NOMO-1 (cell line): ENCODE data around the gene CYSTM1.

Experiments
- DNase-seq, 2 experiments: peaks; one replicate each; lab custom pipeline; 2025; ENCODE audit not compliant: unreplicated experiment in 2 of 2; lab: John Stamatoyannopoulos, UW

The CYSTM1 gene, protein sequence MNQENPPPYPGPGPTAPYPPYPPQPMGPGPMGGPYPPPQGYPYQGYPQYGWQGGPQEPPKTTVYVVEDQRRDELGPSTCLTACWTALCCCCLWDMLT

DNA sequence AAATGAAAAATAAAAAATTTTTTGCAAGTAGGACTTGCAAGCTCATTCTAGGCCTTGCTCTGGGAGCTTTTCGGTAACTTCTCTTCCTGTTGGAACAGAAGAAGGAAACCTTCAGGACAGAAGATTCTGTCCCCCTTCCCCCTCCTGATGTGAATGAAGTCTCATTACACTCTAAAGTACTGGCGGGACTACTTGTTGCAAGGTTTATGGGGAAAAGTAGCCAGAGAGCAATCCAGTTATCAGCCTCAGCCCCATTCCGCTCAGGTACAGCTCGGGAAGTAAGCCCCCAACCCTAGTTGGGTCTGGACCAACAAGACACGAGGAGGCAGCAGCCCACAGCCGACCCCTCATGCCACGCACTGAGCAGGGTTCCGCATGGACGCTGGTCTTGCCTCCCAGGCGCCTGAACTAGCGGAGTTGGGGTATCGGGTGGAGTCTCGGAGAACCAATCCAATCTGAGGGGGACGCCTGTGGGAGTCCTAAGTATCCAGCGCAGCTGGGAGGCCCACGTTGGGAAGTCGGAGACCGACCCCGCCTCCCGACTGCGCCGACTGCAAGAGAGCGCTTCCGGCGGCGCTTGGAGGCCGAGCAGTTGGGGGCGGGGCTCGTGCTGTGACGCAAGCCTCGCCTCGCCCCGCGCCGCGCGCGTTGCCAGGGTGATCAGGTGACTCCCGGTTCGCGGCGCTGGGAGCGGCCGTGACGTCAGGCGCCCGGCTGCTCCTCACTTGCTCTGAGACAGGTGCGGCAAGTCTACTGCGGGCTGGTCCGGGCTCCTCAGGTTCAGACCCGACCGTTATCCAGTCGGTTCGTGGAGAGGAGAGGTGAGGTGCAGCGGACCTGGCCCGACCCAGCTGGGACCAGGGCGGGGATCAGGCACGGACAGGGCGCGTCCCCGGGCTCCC is at the start of gene CYSTM1:
Gene CYSTM1, plus strand, starts transcription at position 724 of the 902 bp plus-strand sequence. CDS start 19,278 bp downstream, outside the sequence.
- peak; percentile 86 to 96 for DNase-seq

DNA sequence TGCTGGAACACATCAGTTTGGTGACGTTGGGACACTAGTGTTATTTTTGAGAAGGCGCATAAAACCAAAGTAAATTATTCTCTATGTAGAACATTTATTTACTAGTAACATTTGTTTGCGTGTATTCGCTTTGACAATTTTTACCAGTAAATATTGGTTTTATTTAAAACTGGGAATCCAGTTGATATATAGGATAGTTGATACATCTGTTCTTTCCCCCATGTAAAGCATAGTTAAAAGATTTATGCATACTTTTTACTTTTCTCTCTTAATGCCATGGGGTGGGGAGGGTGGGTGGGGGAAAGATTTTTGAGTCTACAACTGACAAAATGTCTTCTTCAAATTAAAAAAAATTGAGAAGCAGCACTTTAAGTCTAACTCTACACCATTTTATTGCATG is 49.4 kb upstream of the CYSTM1 start, which contains the start of gene IGIP:
Gene IGIP, plus strand, starts transcription at position 301 of the 400 bp plus-strand sequence. CDS start 2,540 bp downstream, outside the sequence.
- DNase-seq: no peak

DNA sequence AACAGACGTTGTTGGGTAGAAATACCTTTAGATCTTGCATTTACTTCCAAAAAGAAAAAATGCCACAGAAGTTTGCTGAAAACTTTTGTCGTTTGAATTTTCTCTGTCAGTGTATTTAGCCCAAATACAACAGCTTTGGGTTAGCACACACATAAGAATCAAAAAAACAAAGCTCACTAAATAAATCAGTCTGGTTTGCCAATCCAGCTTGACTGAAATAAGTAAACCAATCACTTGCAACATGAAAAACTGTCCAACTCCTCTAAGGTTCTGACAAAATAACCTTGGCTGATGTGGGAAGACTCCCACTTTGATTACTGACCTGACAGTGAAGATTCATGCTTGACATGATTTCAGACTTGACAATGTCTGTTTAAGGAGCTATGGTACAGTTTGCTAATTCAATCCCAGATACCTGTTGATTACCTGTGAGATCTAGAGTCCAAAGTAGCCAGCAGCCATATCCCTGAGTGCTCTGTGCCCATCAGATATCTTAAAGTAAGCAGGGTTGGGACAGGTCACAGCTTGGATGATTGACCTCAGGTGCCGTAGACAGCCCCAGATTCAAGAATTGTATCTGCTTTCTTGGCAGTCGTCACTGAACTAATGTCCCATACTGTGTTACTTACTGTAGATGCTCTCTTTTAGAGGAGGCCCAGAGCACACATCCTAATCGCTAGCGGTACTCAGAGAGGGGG is 48.5 kb upstream of the CYSTM1 start:
- no peak for DNase-seq

DNA sequence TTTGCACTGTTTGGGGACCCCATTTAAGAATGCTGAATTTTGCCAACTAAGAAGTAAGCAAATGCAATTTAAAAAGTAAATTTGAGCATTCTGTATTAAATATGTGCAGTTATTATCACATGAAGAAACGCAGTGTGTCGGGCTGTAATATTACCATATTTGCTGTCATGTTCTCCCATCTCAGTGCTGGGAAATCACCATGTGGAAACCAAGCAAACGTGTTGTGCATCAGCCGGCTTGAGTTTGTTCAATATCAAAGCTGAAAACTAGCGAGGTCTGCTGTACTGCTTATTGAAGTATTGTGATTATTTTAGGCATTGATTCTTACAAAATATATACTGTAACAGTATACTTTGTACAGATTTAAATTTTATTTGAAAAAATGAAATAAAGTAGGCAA is 46.6 kb upstream of the CYSTM1 start:
- no peak for DNase-seq

DNA sequence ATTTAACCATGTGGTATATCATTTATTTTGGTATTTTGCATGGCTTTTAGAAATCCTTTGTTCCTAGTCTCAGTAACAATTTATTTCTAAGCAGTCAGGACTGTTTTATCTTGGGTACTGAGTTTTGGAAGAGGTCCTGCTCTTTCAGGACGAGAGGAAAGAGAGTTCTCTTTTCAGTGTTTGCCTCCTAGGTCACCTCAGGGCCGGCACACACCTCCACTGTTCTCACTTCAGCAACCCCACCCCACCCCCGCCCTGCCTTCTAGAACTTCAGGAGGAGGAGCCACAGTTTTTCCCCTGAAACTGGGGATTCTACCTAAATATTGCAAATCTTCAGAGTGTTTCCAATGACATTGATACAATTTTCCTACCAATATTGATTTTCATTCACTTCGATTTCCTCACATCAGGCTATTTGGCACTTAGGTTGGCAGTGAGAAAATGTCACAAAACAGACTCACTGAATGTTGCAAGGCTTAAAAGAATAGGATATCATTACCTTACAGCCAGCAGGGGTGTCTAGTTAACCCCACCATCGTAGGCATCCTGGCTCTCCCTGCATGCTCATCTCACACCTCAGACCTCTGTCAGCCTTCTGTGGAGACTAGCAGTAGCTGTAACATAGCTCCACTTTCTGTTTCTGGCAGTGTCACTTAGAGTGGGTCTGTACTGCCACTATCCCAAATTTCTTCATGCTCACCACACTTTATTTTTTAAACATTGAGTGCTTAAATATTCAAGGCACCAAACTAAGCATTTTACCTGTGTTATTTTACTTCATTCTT is 43.8 kb upstream of the CYSTM1 start:
- no peak for DNase-seq

DNA sequence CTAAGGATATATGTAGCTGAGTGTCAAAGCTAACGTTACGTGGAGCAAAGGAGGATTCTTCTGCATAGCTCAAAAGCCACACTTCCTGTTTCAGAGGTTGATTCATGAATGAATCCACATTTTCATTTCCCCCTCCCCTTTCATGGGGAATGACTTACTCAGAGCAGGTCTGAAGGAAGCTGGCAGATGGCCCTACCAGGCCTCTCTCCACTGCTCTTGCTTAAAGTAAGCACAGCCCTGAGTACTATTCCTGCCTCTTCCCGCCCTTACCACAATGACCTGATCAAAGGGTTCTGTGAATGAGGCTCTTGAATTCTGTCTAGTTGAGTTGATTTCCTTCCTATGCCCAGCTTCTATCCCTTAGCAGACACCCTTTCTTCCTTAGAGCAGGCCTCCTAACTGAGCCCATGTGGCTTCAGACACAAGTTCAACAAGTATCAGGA is 43.0 kb upstream of the CYSTM1 start:
- DNase-seq: peak; percentile 52 to 78

DNA sequence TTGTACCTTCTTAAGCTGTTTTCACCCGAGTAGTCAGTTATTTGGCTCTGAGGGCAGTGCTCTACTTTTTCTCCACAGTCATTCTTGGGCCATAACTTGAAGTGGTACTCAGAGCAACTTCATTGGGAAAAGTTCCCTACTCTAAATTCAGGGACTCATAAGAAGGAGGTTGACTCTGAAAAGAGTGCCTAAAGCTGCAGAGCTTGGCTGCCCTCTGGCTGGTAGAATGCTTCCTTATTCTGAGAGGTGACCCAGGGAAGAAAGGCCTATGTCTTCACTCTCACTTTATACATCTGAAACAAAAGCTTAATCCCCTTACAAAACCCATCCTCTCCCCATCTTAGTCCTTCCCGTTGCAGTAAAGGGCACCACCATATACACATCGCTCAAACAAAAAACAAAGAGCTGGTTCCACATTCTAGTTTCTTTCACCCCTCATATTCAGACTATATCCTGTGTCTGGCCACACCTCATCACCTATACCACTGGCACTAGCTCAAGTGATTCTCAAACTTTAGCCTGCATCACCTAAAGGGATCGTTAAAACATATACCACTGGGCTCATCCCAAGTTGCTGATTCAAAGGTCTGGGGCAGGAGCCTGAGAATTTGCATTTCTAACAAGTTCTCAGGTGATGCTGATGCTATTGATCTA is 41.3 kb upstream of the CYSTM1 start:
- peak in 1 of 2 experiments; percentile 19 for DNase-seq

DNA sequence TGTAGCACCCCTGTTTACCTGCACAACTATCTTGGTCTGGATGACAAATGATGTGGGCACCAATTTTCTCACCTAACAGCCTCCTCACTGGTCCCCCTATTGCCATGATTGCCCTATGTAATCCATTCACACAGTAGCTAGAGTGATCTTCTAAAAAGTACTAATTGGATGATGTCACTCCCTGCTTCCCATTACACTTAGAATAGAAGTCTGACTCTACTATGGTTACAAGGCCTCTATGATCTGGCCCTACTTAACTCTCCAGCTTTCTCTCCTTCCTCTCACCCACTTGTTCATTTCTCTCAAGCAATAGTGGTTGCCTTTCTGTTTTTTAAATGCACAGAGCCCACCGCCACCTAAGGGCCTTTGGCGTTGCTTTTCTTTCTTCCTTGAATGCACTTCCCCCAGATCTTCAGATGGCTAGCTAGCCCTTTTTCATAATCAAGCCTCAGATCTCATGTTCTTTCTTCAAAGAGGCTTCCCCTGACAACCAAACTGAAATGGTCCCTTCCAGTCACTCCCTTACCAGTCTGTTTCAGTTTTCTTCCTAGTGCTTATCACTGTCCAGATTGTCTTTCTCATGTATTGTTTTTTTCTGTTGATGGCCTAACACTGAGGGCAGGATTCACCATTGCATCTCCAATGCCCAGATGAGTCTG is 40.6 kb upstream of the CYSTM1 start:
- no peak for DNase-seq

DNA sequence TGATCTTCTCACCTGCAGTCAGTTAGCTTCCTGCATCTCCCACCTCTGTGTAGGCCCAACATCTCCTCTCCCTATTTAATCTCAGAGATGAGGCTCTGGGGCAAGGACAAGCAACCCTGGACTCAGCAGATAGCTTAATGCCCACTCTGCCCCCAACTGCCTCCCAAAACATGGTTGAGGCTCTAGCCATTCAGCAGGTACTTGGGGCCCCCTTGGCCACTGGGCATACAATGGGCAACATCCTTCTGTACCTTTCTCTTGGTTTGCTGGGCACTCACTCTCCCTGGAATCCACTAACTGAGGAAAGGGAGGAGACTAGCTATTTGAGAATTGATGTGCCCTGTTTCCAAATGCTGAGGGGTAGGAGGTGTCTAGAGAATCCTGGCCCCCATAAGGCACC is 39.9 kb upstream of the CYSTM1 start:
- no peak for DNase-seq

DNA sequence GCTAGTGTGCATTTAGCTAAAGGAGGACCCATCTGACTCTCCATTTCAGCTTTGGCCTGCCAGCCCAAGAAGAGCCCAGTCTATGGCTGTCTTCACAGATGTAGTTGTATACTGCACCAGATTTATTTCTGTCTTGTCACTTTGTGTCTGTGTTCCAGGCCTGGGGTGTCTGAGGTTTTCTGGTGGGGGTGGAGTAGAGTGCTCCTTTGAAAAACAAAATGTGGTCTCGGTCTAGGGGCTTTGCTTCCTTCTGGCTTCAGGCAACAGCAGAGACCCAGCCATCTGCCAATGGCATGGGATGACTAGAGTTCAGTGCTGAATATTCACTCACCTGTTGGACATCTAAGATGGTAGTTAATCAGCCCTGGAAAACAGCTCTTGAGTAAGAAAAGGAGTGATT is 38.4 kb upstream of the CYSTM1 start:
- no peak for DNase-seq

DNA sequence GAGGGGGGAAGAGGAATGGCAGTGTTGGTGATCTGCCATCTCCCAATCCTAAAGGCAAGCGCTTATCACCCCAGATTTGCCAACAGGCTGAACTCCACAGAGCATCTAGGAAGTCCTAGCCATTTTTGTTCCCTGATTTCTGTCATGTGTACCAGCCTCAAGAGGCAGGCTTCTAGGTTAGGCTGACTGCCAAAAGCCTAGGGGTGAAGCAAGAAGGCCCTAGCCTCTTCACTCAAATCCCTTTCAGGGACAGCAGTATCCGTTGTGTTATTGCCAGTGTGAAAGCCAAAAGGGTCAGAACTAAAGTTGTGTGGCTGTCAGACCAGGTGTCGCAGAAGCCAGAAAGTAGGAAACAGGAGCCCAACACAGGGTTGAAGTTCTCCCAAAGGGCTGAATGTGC is 34.6 kb upstream of the CYSTM1 start:
- DNase-seq: no peak

DNA sequence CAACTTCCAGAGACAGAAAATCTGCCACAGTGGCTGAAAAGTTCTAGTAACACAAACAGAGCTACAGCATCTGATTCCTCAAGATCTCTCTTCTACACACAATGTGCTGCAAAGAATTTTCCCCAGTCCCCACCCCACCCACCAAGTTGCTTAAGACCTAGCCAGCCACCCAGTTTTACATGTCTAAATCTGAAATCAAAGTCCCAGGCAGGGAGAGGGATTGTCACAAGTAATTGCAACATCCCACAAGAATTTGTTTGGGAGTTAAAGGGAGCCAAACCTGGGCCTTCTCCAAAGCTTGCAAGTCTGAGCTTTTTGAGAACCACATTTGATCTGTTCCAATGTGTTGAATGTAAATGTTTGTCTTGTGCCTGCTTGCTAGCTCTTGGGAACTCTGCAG is 33.7 kb upstream of the CYSTM1 start:
- DNase-seq: no peak

DNA sequence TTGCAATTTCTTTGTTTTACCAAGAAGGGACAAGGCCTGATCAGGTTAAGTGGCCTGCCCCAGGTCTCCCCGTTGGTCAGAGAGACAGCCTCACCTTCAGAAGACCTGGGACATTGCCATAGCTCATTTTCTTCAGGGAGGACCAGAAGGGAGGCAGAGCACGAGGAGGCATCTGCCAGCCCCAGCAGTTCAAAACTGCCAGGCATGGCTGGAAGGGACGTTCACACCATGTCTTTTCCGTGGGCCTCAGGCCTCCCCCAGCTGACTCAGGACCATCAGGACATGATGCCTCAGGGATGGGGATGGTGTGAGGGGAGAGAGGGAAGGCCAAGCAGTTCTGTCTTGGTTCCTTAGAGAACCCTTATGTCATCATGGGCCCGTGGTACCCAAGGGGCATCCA is 32.7 kb upstream of the CYSTM1 start:
- no peak for DNase-seq

DNA sequence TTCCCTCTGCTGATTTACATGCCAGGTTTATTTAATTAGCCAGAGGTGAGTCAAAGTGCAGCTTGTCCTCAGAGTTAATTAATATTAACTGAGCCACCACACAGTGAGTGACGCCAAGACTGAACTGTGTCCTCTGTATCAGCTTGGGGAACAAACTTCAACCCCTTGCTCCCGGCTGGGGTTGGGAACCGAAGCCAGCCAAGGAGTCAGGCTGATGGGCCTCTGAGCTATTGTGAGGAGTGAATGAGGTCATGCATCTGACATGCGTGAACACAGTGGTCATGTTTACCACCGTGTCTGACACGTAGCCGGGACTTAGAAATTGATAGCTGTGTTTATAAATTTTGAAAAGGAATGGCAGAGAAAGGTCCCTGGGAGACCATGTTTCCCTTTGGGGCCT is 32.1 kb upstream of the CYSTM1 start:
- DNase-seq: no peak

DNA sequence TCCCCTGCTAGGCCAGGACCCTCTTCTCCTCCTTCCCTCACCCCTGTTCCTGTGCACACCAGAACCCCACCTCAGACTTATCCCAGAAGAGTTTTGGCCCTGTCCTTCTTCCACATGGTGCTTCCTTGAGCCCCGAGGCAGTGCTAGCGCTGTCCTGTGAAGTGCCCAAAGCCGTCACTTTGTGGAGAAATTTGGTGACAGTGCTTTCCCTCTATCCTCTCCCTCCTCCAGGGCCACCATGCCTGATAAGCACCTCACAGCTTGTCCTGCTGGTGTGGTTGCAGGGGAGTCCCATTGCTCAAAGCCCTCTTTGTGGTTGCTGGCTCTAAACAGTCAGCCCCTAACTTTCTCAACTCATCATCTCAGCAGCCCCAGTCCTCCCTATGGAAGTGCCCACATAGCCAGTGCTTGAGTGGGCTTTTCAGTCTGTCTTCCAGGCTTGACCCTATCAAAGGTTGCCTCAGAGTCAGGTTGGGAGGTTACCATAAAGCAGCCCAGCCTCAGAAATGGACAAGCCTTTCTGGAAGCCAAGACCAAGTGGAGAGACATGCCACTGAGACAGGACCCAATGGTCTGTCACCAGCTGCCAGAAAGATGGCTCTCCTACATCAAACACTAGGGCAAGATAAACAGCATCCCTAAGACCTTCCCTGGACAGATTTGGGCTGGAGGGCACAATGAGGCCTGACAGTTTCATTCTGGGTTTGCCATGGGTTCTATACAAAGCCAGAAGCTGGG is 31.3 kb upstream of the CYSTM1 start:
- DNase-seq: no peak

DNA sequence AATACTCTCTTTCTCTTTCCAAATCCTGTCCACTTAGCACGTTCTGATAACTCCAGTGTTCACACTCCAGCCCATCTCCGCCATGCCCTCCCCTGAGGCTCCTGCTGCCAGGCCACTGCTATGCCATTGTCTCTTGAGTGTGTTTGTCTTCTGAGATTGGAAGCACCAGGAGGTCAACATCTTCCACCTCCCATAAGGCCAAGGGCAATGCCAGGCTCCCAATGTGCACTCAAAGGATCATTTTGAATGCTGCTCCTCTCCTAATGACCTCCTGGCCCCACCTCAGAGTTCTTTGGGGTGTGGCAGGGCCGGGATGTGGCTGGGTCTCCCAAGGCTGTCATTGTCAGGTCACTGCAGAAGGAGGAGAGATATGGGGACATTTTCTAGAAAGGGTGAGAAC is 29.7 kb upstream of the CYSTM1 start:
- DNase-seq: no peak

DNA sequence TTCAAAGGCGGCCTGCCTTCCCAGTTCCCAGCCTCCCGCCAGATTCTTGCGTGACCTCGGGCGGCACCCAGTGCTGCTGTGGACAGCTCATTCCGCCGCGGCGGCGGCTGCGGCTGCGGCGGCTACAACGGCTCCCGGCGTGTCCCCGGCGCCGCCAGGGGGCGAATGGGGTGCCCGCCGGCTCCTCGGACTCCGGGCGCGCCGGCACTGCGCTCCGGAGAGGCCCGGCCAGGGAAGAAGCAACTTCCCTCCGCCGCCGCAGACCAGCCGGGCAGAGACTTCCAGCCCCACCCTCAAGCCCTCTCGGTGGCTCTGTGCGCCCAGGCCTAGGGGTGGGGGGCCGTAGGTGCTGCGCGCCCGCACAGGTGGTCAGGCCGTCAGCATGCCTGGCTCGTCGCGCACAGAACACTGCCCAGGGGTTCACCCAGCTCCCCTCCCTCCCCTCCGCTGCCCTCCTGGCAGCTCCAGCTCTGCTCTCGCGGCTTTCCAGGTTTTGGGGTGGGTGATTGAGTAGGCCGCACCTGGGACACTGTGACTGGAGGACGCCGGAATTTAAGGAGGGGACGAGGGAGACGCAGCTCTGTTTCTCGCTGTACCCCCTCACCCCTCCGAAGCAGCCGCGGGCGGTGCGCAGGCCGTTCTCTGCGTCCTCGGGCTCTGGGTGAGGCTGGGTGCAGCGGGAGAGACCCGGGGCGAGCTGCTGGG is 29.0 kb upstream of the CYSTM1 start:
- peak; percentile 72 to 80 for DNase-seq

DNA sequence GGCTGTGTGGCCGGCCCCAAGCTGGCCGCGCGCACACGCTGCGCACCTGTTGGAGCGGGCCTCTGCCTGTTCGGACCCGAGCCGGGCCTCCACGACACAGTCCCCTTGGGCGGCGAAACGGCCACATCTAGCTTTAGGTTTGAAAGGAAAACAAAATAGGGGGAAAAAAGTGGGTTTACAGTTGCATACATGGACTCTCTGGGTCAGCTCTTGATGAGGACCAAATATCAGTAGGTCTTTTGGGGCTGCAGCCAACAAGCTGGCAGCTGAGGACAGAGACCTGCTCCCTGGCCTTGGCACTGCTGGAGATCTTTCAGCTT is 28.5 kb upstream of the CYSTM1 start:
- DNase-seq: no peak

DNA sequence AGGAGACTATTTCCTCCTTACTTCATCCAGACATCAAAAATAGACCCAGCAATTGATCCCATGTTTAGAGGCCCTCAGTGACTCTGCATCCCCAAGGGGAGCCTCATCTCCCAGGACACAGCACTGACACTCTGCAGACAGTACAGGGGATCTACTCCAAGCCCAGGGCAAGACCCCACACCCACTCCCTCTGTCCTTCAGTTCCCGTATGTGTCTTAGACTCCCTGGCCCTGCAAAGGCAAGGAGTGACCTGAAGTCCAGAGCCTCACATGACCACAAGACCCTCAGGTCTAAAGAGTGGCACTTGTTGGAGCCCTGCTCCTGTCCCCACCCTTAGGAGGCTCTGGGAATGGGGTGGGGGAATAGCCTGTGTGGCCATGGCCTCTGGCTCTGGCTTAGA is 27.5 kb upstream of the CYSTM1 start:
- no peak for DNase-seq
